ENCODE results near the gene AKAP6. TPM values are rescaled to one million over a fixed set of nuclear protein-coding genes. Genes with fewer than 3 reads are reported as not detected.

Gene AKAP6
- polyA plus RNA-seq, 3 donors = 2.6 to 2.7 (median 2.6) TPM

DNA sequence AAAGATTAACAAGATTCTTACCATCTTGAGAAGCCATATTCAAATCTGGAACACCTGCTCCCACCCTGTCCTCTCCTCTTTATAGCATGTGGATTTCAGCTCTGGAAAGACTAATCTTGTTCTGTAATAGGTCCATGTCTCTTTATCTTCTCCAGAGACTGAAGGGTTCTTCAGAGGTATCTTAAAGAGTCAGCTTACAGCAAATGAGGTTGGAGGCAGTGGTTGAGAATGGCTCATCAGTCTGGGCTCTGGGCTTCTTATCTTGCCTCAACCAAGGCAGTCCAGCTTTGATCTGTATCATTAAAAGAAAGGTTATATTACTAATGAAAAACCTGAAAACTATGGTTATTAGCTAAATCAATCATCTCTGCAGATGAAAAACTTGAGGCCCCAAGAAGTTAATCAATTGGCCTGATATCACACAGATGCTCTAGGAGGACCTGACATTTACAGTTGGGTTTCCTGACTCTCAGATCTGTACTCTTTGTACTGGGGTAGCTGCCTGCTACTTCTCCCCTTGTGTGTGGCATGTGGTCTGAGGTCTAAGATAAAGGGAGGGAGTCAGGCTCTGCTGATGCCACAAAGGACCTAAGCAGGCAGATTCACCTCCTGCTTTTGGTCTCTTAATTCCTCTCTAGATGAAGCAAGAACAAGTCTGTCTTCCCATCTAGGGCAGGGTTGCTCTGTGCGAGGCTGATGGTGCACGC, 1.7 kb upstream of the AKAP6 start:
- DNase-seq (ENCODE audit: extremely low read depth in 1 of 11, low read depth in 9 of 11, low spot score in 4 of 11) = no peak

GRCh38 chr14:32329690-32330285, 690 bp downstream of the AKAP6 start:
- no peak for DNase-seq (ENCODE audit: extremely low read depth in 1 of 11, low read depth in 9 of 11, low spot score in 4 of 11)

- DNase-seq (ENCODE audit: extremely low read depth in 1 of 11, low read depth in 9 of 11, low spot score in 4 of 11) = no peak
Measured at GRCh38 chr14:32330351-32331111, 1.4 kb downstream of the AKAP6 start.

GRCh38 chr14:32331206-32331605, 2.1 kb downstream of the AKAP6 start:
- DNase-seq (ENCODE audit: extremely low read depth in 1 of 11, low read depth in 9 of 11, low spot score in 4 of 11) = no peak

- no peak for DNase-seq (ENCODE audit: extremely low read depth in 1 of 11, low read depth in 9 of 11, low spot score in 4 of 11)
Measured at GRCh38 chr14:32332415-32333316, 3.6 kb downstream of the AKAP6 start.

DNA sequence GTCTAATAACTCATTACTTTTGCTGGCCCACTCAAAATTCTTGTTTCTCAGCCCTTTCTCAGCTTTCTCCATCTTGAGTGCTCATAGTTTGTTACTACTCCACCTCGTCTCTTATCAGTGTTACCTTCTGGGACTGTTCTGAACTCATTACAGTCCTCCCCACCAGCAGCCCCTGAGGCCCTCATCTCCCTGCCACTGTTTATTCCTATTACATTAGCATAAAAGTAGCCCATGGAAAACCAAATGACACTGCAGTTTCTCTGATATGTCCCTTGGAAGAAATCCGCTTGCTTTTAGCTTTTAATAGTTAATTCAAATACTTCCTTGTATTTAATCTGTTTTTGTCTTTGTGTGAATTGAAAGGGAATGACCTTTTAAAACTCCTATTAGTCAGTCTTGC, 7.6 kb downstream of the AKAP6 start:
- DNase-seq (ENCODE audit: extremely low read depth in 1 of 11, low read depth in 9 of 11, low spot score in 4 of 11) = no peak

- DNase-seq (ENCODE audit: extremely low read depth in 1 of 11, low read depth in 9 of 11, low spot score in 4 of 11) = no peak
Measured at GRCh38 chr14:32337759-32338158, 8.7 kb downstream of the AKAP6 start.

DNA sequence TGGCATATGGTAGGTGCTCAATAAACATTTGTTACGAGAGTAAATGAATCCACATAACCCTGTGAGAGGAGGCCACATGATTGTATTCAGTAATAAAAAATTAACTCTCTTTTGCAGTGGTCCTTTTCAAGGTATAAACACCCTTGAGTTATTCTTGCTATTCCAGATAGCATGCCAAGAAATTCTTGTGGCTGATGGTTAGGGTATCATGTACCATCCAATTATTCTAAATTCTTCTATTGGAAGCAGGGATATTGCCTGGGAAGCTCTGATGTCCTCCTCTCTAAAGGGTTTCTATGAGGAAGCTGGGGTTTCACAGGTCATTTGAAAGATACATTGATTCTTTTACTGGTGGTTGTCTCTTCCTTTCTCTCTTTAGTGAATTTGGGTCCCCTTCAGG, 10.1 kb downstream of the AKAP6 start:
- DNase-seq (ENCODE audit: extremely low read depth in 1 of 11, low read depth in 9 of 11, low spot score in 4 of 11) = no peak

DNA sequence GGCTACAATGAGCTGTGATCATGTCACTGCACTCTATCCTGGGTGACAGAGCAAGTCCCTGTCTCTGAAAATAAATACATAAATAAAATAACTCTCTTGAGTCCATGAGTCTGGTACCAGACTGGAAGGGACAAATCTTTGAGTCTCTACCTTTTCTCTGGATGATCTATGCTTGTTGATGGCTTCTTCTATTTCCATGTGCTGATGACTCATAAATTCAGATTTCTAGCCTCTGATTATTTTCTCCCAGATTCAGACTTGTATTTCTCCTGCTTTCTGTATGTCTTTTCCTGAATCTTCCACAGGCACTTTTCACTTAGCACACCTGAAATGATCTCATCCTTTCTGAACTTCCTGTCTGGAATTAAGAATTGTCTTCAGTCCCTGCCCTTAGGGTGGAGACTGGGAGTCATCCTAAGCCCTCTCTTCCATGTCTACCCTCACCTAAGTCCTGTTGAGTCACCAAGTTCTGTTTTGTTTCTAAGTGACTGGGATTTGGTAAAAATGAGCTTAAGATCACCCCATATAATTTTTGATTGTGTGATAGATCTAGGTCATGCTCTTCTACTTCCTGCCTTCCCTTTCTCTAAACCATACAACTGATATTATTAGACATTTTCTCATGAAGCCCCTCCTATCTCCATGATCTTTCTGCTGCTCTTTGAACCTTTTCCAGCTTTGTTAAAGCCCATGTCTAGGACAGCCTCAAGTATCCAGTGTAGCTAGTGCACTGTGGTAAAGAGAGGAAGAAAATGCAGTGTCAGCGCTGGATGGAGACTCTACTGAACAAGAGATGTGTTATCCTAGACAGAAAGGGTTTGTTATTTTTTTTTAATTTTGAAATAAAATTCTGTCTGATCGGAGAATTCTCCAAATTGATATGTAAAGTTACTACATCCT, 13.1 kb downstream of the AKAP6 start:
- no peak for DNase-seq (ENCODE audit: extremely low read depth in 1 of 11, low read depth in 9 of 11, low spot score in 4 of 11)

DNA sequence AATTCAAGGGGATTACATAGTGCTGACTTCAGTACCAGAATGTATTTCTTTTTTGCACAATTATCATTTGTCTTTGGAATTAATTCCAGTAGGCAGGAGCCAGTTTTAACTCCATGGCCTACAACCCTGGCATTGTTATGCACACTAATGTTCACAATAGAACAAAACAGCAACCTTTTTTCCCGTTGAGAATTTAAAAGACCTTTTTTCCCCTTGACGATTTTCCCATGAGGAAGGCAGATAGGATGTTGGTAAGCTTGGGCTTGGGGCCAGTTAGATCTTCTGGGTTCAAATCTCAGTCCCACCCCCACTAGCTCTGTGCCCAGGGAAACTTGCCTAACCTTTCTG, 13.7 kb downstream of the AKAP6 start:
- DNase-seq (ENCODE audit: extremely low read depth in 1 of 11, low read depth in 9 of 11, low spot score in 4 of 11) = no peak

DNA sequence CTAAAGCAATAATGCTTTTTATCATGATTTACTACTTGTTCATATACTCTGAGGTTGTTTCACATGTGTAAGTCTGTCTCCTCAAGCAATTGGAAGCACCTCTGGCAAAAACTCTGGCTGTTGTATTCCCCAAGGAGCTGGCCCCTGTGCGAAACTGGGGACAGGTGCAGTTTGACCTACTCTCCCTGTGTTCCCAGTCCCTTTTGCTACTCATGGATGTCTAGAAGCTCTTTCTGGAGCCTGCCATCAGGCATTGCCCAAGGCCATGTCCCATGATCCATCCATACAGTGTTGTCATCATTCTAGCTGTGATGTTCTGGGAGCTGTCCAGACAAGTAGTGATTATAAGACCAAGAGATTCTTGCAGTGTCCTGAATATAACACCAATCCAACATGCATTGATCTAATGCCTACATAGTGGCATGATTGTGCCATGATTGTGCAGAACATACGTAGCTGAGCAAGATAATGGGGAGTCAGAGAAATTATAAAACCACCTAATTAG, 14.9 kb downstream of the AKAP6 start:
- no peak for DNase-seq (ENCODE audit: extremely low read depth in 1 of 11, low read depth in 9 of 11, low spot score in 4 of 11)

DNA sequence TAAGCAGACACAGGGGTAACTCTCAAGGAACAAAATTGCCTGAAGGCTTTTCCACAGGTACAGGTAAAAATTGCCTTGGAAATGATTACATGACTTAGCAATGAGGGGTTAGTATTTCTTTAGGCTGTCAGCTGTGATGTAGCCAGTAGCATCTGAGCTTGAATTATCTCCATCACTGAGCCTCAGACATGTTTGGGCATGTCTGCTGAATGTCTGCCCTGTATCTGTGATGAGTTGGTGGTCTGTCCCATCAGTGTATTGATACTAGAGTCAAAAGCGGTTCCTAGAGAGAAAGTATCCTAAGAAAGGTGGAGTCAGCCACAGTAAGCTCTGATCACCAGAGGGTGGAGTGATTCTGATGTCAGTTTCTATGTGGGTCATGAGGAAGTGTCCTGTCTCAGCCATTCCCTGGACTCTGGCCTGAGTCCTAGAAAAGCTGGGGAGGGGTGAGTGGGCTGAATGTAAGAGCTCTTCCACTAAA, 16.3 kb downstream of the AKAP6 start:
- DNase-seq (ENCODE audit: extremely low read depth in 1 of 11, low read depth in 9 of 11, low spot score in 4 of 11) = no peak

DNA sequence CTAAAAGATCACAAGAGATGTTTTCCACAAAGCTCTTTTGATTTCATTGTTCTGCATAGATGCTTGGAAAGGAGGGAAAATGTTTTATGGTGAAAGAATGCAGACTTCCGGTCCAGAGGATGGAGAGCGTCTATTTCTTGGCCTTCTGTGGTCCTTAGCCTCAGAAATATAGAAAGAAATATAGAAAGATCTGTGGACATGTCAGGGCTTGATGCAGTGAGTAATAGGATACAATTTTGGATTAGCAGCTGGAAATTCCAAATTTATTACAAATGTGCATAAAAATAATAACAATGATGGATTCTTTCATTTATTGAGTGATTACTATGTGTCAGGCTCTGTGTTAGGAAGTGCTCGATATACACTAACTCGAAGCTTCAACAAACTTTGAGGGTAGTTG, 20.2 kb downstream of the AKAP6 start:
- DNase-seq (ENCODE audit: extremely low read depth in 1 of 11, low read depth in 9 of 11, low spot score in 4 of 11) = no peak

DNA sequence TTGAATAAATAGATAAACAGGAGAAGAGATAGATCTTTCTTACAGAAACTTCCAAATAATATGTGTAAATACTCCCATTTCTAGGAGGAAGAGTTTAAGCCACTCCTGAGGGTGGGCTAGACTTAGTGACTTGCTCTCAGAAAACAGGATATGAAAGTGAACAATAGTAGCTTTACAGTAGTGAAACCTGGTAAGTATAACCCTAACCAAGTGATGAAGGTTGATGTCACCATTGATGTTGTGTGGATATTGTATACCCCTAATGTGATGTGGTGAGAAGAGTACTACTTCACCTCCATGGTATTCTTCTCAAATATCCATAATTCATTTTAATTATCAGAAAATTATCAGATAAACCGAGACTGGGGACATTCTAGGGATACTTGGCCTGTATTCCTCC, 20.9 kb downstream of the AKAP6 start:
- DNase-seq (ENCODE audit: extremely low read depth in 1 of 11, low read depth in 9 of 11, low spot score in 4 of 11) = no peak

- no peak for DNase-seq (ENCODE audit: extremely low read depth in 1 of 11, low read depth in 9 of 11, low spot score in 4 of 11)
Measured at GRCh38 chr14:32352631-32353030, 23.5 kb downstream of the AKAP6 start.

DNA sequence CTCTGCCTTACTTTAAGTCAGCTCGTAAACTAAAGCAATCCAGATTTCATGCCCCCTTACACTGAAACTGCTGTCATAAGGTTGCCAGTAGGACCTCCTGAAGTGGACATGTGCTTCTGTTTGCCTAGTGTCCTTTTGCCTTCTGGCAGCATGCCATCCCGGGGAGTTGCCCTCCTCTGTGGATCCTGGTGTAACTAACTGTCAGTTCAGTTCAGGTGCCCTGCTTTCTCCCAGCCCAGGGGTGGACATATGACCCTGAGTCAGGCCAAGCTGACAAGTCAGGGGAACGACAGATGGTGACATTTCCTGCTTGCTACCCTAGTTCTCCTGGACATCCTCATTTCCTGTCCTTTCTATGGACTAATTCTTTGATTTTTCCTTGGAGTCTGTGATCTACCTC, 25.6 kb downstream of the AKAP6 start:
- no peak for DNase-seq (ENCODE audit: extremely low read depth in 1 of 11, low read depth in 9 of 11, low spot score in 4 of 11)

- DNase-seq (ENCODE audit: extremely low read depth in 1 of 11, low read depth in 9 of 11, low spot score in 4 of 11) = no peak
Measured at GRCh38 chr14:32358781-32359180, 29.7 kb downstream of the AKAP6 start.

DNA sequence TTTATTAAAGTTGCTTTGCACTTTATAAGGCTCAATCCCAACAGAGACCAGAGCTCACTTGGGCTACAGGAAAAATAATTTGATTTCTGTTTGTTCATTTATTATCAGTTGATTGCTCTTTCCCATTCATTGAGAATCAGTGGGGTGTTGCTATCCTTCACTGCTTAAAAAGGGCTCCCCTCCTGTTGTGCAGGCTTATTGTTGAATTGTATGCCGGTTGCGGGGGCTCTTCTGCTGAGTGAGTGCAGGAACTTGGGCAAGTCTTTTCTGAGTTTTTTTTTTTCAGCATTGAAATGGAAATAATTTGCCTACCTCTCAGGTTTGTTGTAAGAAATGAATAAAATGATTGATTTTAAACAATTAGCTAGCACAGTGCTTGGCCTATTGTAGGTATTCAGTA, 32.6 kb downstream of the AKAP6 start:
- no peak for DNase-seq (ENCODE audit: extremely low read depth in 1 of 11, low read depth in 9 of 11, low spot score in 4 of 11)
